Measurements from ENCODE around the gene TMCC3.
A peak's percentile ranks its signal among the peaks of the same experiment; 100 is the strongest.
"Not testable (repeated sequence)": the region's sequence is repeated elsewhere in the genome, so short reads cannot be mapped to it uniquely, and the experiment has no call there.

The TMCC3 gene

DNA sequence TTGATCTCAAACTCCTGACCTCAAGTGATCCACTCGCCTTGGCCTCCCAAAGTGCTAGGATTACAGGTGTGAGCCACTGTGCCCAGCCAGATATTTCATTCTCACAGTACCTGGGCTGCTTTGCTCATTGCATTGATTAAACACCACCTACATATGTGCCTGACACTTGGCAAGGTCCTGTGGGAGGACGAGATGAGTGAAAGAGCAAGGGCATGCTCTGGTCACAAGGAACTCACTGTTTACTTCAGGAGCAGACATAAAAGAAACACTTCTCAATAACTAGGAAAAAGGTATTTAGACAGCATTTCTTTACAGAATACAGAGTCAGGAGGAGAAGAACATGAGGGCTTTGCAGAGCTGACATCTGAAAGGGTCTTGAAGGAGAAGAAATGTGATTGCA lies 91.7 kb downstream of the TMCC3 start:
- Histone ChIP-seq H3K36me3 (ENCODE audit: control insufficient read depth in 2 of 2, insufficient read depth in 2 of 2, low read length in 2 of 2) (no peaks in the 10 kb centered on the region), H3K27me3 (ENCODE audit: control insufficient read depth in 2 of 2, insufficient read depth in 2 of 2, low read length in 2 of 2) (no peaks in the 10 kb centered on the region), H3K9ac (ENCODE audit: low read depth in 1 of 2, low read length in 2 of 2) (peak overlapping the region in 1 of 2 donors; percentile 21), H3K4me3 (ENCODE audit: low read length in 2 of 2) (peak overlapping the region in 1 of 2 donors; percentile 29), H3K4me1 (ENCODE audit: control insufficient read depth in 2 of 2, insufficient read depth in 2 of 2, low read length in 2 of 2) (peaks cover 22 to 34% of the 10 kb centered on the region in 2 donors), H3K9me3 (ENCODE audit: control insufficient read depth in 2 of 2, low read length in 2 of 2) (no peaks in the 10 kb centered on the region), H3K27ac (ENCODE audit: low read depth in 2 of 2, low read length in 2 of 2) (peak overlapping the region; percentile 86)

DNA sequence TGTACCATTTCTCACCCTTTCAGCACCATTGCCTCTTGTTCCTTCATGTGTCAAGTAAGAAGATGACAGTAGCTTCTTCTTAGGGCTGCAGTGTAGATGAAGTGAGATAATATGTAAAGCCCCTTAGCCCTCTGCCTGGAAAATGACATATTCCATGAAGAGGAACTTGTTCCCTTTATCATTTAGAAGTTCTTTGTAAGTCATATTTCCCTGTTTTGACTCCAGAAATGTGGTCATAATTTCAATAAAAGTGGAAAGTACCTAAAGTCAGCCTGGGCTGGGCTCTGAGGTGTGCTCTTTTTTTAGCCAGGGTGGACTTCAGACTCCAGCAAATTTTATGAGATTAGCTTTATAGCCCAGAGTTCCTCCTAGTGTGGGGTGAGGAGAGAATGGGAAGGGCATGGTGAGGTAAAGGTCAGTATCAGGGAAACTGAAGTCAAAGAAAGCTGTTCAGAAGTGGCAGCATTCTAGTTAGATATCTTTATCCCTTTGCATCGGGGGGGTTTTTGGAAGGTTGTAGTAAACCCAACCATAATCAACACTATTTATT lies 92.5 kb downstream of the TMCC3 start:
- no peaks in the 10 kb centered on the region for H3K9me3 ChIP-seq (ENCODE audit: control insufficient read depth in 2 of 2, low read length in 2 of 2)
- H3K27me3 ChIP-seq (ENCODE audit: control insufficient read depth in 2 of 2, insufficient read depth in 2 of 2, low read length in 2 of 2), result no peaks in the 10 kb centered on the region
- H3K4me3 ChIP-seq (ENCODE audit: low read length in 2 of 2), result peak overlapping the region in 1 of 2 donors; percentile 7
- peaks cover 21 to 34% of the 10 kb centered on the region in 2 donors for H3K4me1 ChIP-seq (ENCODE audit: control insufficient read depth in 2 of 2, insufficient read depth in 2 of 2, low read length in 2 of 2)
- peak overlapping the region; percentile 86 for H3K27ac ChIP-seq (ENCODE audit: low read depth in 2 of 2, low read length in 2 of 2)
- no peaks in the 10 kb centered on the region for H3K36me3 ChIP-seq (ENCODE audit: control insufficient read depth in 2 of 2, insufficient read depth in 2 of 2, low read length in 2 of 2)
- peak overlapping the region in 1 of 2 donors; percentile 21 for H3K9ac ChIP-seq (ENCODE audit: low read depth in 1 of 2, low read length in 2 of 2)

DNA sequence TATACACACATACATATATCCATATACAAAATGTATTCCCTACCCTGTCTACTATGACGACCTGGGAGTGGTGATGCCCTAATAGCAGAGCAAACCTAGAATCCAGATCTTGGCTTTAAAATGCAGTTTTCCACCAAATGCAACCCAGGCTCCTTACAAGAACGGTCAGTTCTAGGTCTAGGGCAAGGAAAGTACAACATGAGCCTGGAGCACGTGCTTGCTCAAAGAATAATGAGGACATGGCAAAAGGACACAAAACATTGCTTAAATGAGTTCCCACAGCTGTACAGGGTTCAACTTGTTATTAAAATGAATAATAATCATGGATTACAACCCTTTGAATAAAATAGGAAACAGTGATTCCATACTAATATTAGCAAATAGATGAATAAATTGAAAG lies 94.7 kb downstream of the TMCC3 start:
- Histone ChIP-seq H3K4me1 (ENCODE audit: control insufficient read depth in 2 of 2, insufficient read depth in 2 of 2, low read length in 2 of 2) (peaks cover 17 to 27% of the 10 kb centered on the region in 2 donors), H3K27me3 (ENCODE audit: control insufficient read depth in 2 of 2, insufficient read depth in 2 of 2, low read length in 2 of 2) (no peaks in the 10 kb centered on the region), H3K9me3 (ENCODE audit: control insufficient read depth in 2 of 2, low read length in 2 of 2) (no peaks in the 10 kb centered on the region), H3K4me3 (ENCODE audit: low read length in 2 of 2) (no peak overlapping the region), H3K36me3 (ENCODE audit: control insufficient read depth in 2 of 2, insufficient read depth in 2 of 2, low read length in 2 of 2) (no peaks in the 10 kb centered on the region), H3K9ac (ENCODE audit: low read depth in 1 of 2, low read length in 2 of 2) (no peak overlapping the region), H3K27ac (ENCODE audit: low read depth in 2 of 2, low read length in 2 of 2) (no peak overlapping the region)

DNA sequence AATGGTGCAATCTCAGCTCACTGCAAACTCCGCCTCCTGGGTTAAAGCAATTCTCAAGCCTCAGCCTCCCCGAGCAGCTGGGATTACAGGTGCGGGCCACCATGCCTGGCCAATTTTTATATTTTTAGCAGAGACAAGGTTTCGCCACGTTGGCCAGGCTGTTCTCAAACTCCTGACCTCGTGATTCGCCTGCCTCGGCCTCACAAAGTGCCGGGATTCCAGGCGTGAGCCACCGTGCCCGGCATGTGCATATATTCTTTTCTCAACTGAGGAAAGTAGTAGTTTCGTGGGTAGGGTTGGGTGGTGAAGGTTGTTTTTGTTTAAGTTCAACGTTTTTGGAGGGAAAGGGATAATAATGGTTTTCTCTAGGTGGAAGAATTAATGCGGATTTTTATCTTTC lies 96.5 kb downstream of the TMCC3 start:
- H3K9ac ChIP-seq (ENCODE audit: low read depth in 1 of 2, low read length in 2 of 2), result no peak overlapping the region
- H3K9me3 ChIP-seq (ENCODE audit: control insufficient read depth in 2 of 2, low read length in 2 of 2), result no peaks in the 10 kb centered on the region
- no peak overlapping the region for H3K4me3 ChIP-seq (ENCODE audit: low read length in 2 of 2)
- peaks cover 8 to 12% of the 10 kb centered on the region in 2 donors for H3K4me1 ChIP-seq (ENCODE audit: control insufficient read depth in 2 of 2, insufficient read depth in 2 of 2, low read length in 2 of 2)
- H3K36me3 ChIP-seq (ENCODE audit: control insufficient read depth in 2 of 2, insufficient read depth in 2 of 2, low read length in 2 of 2), result no peaks in the 10 kb centered on the region
- no peaks in the 10 kb centered on the region for H3K27me3 ChIP-seq (ENCODE audit: control insufficient read depth in 2 of 2, insufficient read depth in 2 of 2, low read length in 2 of 2)
- no peak overlapping the region for H3K27ac ChIP-seq (ENCODE audit: low read depth in 2 of 2, low read length in 2 of 2)

DNA sequence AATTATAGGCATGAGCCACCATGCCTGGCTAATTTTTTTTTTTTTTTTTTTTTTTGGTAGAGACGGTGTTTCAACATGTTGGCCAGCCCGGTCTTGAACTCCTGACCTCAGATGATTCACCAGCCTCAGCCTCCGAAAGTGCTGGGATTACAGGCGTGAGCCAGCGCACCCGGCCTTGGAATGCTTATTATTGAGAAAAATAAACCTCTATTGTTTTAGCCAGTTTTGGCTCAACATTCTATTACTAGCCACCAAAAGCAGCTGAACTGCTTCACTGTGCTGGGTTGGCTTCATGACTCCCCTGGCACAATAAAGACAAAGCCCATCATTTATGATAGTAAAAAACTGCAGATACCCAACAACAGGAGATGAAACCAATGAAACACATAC lies 97.2 kb downstream of the TMCC3 start:
- no peak overlapping the region for H3K4me3 ChIP-seq (ENCODE audit: low read length in 2 of 2)
- no peaks in the 10 kb centered on the region for H3K27me3 ChIP-seq (ENCODE audit: control insufficient read depth in 2 of 2, insufficient read depth in 2 of 2, low read length in 2 of 2)
- H3K9me3 ChIP-seq (ENCODE audit: control insufficient read depth in 2 of 2, low read length in 2 of 2), result no peaks in the 10 kb centered on the region
- H3K4me1 ChIP-seq (ENCODE audit: control insufficient read depth in 2 of 2, insufficient read depth in 2 of 2, low read length in 2 of 2), result peaks cover 4 to 5% of the 10 kb centered on the region in 2 donors
- H3K9ac ChIP-seq (ENCODE audit: low read depth in 1 of 2, low read length in 2 of 2), result no peak overlapping the region
- peak overlapping the region in 1 of 2 donors; percentile 24 for H3K27ac ChIP-seq (ENCODE audit: low read depth in 2 of 2, low read length in 2 of 2)
- H3K36me3 ChIP-seq (ENCODE audit: control insufficient read depth in 2 of 2, insufficient read depth in 2 of 2, low read length in 2 of 2), result no peaks in the 10 kb centered on the region

DNA sequence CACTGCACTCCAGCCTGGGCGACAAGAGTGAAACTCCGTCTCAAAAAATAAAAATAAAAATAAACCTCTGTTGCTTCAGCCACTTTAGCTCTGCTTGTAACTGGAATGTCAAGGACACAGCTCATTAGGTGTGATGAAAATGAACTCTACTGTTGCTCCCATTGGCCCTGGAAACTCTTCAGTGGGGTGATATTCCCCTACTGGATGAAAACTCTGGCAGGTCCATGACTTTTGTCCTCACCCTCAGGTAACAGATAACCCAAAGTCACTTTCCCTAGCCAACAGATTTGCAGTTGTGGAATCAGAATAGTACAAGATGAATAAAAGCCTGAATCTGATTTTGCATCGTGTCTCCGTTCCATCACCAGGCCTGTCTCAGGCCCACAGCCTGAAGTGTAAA lies 98.5 kb downstream of the TMCC3 start:
- no peak overlapping the region for H3K27ac ChIP-seq (ENCODE audit: low read depth in 2 of 2, low read length in 2 of 2)
- no peak overlapping the region for H3K4me3 ChIP-seq (ENCODE audit: low read length in 2 of 2)
- no peaks in the 10 kb centered on the region for H3K9me3 ChIP-seq (ENCODE audit: control insufficient read depth in 2 of 2, low read length in 2 of 2)
- H3K9ac ChIP-seq (ENCODE audit: low read depth in 1 of 2, low read length in 2 of 2), result no peak overlapping the region
- no peaks in the 10 kb centered on the region for H3K36me3 ChIP-seq (ENCODE audit: control insufficient read depth in 2 of 2, insufficient read depth in 2 of 2, low read length in 2 of 2)
- H3K4me1 ChIP-seq (ENCODE audit: control insufficient read depth in 2 of 2, insufficient read depth in 2 of 2, low read length in 2 of 2), result no peaks in the 10 kb centered on the region
- no peaks in the 10 kb centered on the region for H3K27me3 ChIP-seq (ENCODE audit: control insufficient read depth in 2 of 2, insufficient read depth in 2 of 2, low read length in 2 of 2)

DNA sequence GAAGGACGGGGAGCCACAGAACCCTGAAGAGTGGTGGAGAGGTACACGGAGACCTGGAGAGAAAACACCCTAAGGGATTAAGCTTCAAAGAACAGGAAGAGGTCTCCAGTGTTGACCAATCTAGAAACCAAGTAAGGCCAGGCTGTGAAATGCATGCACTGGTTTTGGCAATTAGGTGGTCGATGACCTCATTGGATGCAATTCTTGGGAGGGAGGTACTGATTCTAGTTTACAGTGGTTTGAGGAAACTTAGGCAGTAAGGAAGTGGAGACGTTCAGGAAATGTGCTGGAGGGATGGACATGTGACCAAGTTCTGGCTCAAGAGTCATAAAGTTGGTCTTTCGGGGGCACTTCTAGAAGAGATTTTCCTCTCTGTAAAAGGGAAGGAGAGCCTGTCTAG lies 99.4 kb downstream of the TMCC3 start:
- H3K9me3 ChIP-seq (ENCODE audit: control insufficient read depth in 2 of 2, low read length in 2 of 2), result no peaks in the 10 kb centered on the region
- H3K36me3 ChIP-seq (ENCODE audit: control insufficient read depth in 2 of 2, insufficient read depth in 2 of 2, low read length in 2 of 2), result no peaks in the 10 kb centered on the region
- no peak overlapping the region for H3K27ac ChIP-seq (ENCODE audit: low read depth in 2 of 2, low read length in 2 of 2)
- H3K9ac ChIP-seq (ENCODE audit: low read depth in 1 of 2, low read length in 2 of 2), result no peak overlapping the region
- no peaks in the 10 kb centered on the region for H3K4me1 ChIP-seq (ENCODE audit: control insufficient read depth in 2 of 2, insufficient read depth in 2 of 2, low read length in 2 of 2)
- no peaks in the 10 kb centered on the region for H3K27me3 ChIP-seq (ENCODE audit: control insufficient read depth in 2 of 2, insufficient read depth in 2 of 2, low read length in 2 of 2)
- no peak overlapping the region for H3K4me3 ChIP-seq (ENCODE audit: low read length in 2 of 2)

DNA sequence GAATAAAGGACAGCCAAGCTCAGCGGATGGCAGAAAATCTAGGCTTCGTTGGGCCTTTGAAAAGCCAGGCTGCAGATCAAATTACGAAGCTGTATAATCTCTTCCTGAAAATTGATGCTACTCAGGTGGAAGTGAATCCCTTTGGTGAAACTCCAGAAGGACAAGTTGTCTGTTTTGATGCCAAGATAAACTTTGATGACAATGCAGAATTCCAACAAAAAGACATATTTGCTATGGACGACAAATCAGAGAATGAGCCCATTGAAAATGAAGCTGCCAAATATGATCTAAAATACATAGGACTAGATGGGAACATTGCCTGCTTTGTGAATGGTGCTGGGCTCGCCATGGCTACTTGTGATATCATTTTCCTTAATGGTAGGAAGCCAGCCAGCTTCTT lies 101.5 kb downstream of the TMCC3 start:
- H3K36me3 ChIP-seq (ENCODE audit: control insufficient read depth in 2 of 2, insufficient read depth in 2 of 2, low read length in 2 of 2); H3K27ac ChIP-seq (ENCODE audit: low read depth in 2 of 2, low read length in 2 of 2); H3K4me1 ChIP-seq (ENCODE audit: control insufficient read depth in 2 of 2, insufficient read depth in 2 of 2, low read length in 2 of 2); H3K9ac ChIP-seq (ENCODE audit: low read depth in 1 of 2, low read length in 2 of 2); H3K9me3 ChIP-seq (ENCODE audit: control insufficient read depth in 2 of 2, low read length in 2 of 2); H3K27me3 ChIP-seq (ENCODE audit: control insufficient read depth in 2 of 2, insufficient read depth in 2 of 2, low read length in 2 of 2); H3K4me3 ChIP-seq (ENCODE audit: low read length in 2 of 2): not testable (repeated sequence)

DNA sequence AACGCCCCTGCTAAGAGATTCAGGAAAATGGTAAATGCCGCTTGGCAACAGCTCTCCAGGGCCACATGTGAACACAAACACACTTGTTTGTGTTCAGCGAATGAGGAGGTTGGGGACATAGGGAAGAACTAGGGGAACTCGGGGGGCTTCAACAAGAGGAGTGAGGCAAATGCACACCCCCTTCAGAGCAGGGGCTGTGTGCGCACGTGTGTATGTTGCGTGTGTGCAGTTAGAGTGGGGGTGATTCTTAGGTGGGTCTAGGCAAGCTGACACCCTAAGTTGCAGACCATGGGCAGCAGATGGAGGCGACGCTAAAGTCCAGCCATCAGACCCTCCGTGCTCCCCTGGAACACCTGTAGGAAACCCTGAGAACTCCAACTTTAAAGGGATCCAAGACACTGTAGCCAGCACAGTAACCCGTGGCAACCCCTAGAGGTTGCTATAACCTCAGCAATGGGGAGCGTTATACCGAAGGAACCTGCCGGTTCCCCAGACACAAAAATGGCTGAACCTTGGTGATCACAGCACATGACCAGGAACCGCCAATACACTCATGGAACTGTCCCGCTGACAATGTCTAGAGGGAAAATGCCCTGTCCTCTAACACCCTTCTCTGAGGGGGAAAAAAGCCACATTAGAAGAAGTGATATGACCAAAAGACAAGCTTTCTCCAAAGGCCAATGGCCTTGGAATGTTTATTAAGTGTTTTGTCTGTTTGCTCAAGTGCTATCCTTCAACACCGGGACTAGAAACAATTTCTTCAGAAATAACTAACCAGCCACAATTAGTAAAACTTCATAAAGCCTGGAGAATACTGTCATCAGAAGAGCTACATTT lies 104.2 kb downstream of the TMCC3 start:
- Histone ChIP-seq H3K27me3 (ENCODE audit: control insufficient read depth in 2 of 2, insufficient read depth in 2 of 2, low read length in 2 of 2) (no peaks in the 10 kb centered on the region), H3K9me3 (ENCODE audit: control insufficient read depth in 2 of 2, low read length in 2 of 2) (no peaks in the 10 kb centered on the region), H3K4me1 (ENCODE audit: control insufficient read depth in 2 of 2, insufficient read depth in 2 of 2, low read length in 2 of 2) (no peaks in the 10 kb centered on the region), H3K27ac (ENCODE audit: low read depth in 2 of 2, low read length in 2 of 2) (no peak overlapping the region), H3K36me3 (ENCODE audit: control insufficient read depth in 2 of 2, insufficient read depth in 2 of 2, low read length in 2 of 2) (no peaks in the 10 kb centered on the region), H3K9ac (ENCODE audit: low read depth in 1 of 2, low read length in 2 of 2) (no peak overlapping the region), H3K4me3 (ENCODE audit: low read length in 2 of 2) (no peak overlapping the region)

DNA sequence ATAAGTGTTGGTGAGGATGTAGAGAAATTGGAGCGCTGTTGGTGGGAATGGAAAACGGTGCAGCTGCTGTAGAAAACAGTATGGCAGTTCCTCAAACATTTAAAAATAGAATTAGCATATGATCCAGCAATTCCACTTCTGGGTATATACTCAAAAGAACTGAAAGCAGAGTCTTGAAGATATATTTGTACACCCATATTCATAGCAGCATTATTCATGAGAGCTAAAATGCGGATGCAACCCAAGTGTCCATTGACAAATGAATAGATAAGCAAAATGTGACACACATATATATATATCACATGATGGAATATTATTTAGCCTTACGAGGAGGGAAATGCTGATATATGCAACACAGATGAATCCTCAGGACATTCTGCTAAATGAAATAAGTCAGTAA lies 106.0 kb downstream of the TMCC3 start:
- H3K4me1 ChIP-seq (ENCODE audit: control insufficient read depth in 2 of 2, insufficient read depth in 2 of 2, low read length in 2 of 2), result no peaks in the 10 kb centered on the region
- H3K9me3 ChIP-seq (ENCODE audit: control insufficient read depth in 2 of 2, low read length in 2 of 2), result no peaks in the 10 kb centered on the region
- H3K36me3 ChIP-seq (ENCODE audit: control insufficient read depth in 2 of 2, insufficient read depth in 2 of 2, low read length in 2 of 2), result no peaks in the 10 kb centered on the region
- H3K9ac ChIP-seq (ENCODE audit: low read depth in 1 of 2, low read length in 2 of 2), result no peak overlapping the region
- H3K27me3 ChIP-seq (ENCODE audit: control insufficient read depth in 2 of 2, insufficient read depth in 2 of 2, low read length in 2 of 2), result no peaks in the 10 kb centered on the region
- H3K4me3 ChIP-seq (ENCODE audit: low read length in 2 of 2), result no peak overlapping the region
- H3K27ac ChIP-seq (ENCODE audit: low read depth in 2 of 2, low read length in 2 of 2), result no peak overlapping the region
